HEK293T (cell line): ENCODE measurements around the gene DMD.

Source experiments
- CTCF ChIA-PET: fragments of 350-600 bp; formaldehyde crosslinking; extraction: SDS; loops from one replicate; lab custom pipeline; 2021; ENCODE audit warnings: antibody characterized with exemption, inconsistent platforms; lab: Yijun Ruan, JAX
- POLR2A ChIA-PET: fragments of 350-600 bp; formaldehyde crosslinking; extraction: SDS; loops from one replicate; lab custom pipeline; 2020; ENCODE audit warnings: antibody characterized with exemption, inconsistent platforms; lab: Yijun Ruan, JAX
- DNase-seq: peaks from one replicate; pipeline ENCODE4 v3.0.0; 2012; ENCODE audit warnings: mixed read lengths; ENCODE audit errors: extremely low spot score
- ARNT ChIP-seq: fragments of 450-650 bp; IDR thresholded peaks from 2 replicates; pipeline ENCODE4 v1.6.1; 2017; ENCODE audit warnings: mild to moderate bottlenecking
- BHLHE40 ChIP-seq: fragments of 450-650 bp; IDR thresholded peaks from 2 replicates; pipeline ENCODE4 v1.6.1; 2016; ENCODE audit warnings: mild to moderate bottlenecking, moderate library complexity, borderline replicate concordance
- CTBP1 ChIP-seq: fragments of 450-650 bp; IDR thresholded peaks from 2 replicates; pipeline ENCODE4 v1.6.1; 2016; ENCODE audit warnings: borderline replicate concordance
- ELF4 ChIP-seq: fragments of 450-650 bp; IDR thresholded peaks from 2 replicates; pipeline ENCODE4 v1.6.1; 2017; ENCODE audit warnings: antibody characterized with exemption
- FOXA1 ChIP-seq: fragments of 450-650 bp; IDR thresholded peaks from 2 replicates; pipeline ENCODE4 v1.6.1; 2016; ENCODE audit warnings: mild to moderate bottlenecking
- FOXK2 ChIP-seq: fragments of 450-650 bp; IDR thresholded peaks from 2 replicates; pipeline ENCODE4 v1.6.1; 2016; ENCODE audit warnings: mild to moderate bottlenecking
- FOXM1 ChIP-seq: fragments of 450-650 bp; IDR thresholded peaks from 2 replicates; pipeline ENCODE4 v1.6.1; 2017; ENCODE audit warnings: mild to moderate bottlenecking, borderline replicate concordance
- HDGF ChIP-seq: fragments of 450-650 bp; IDR thresholded peaks from 2 replicates; pipeline ENCODE4 v1.6.1; 2017; ENCODE audit warnings: antibody characterized with exemption, borderline replicate concordance
- L3MBTL2 ChIP-seq: fragments of 450-650 bp; conservative IDR thresholded peaks from 2 replicates; pipeline ENCODE4 v1.6.1; 2016; ENCODE audit warnings: mild to moderate bottlenecking
- LEF1 ChIP-seq: fragments of 450-650 bp; IDR thresholded peaks from 2 replicates; pipeline ENCODE4 v1.6.1; 2017; ENCODE audit warnings: mild to moderate bottlenecking, borderline replicate concordance
- NFRKB ChIP-seq: fragments of 450-650 bp; IDR thresholded peaks from 2 replicates; pipeline ENCODE4 v1.6.1; 2016; ENCODE audit warnings: mild to moderate bottlenecking, moderate library complexity
- SP1 ChIP-seq: fragments of 450-650 bp; IDR thresholded peaks from 2 replicates; pipeline ENCODE4 v1.6.1; 2017
- SUZ12 ChIP-seq: fragments of 450-650 bp; IDR thresholded peaks from 2 replicates; pipeline ENCODE4 v1.6.1; 2016; ENCODE audit warnings: mild to moderate bottlenecking
- TARDBP ChIP-seq: fragments of 450-650 bp; IDR thresholded peaks from 2 replicates; pipeline ENCODE4 v1.6.1; 2016
- ZNF384 ChIP-seq: fragments of 450-650 bp; IDR thresholded peaks from 2 replicates; pipeline ENCODE4 v1.6.1; 2016
- TF ChIP-seq, protein P1 (sequence below): fragments of 450-650 bp; IDR thresholded peaks from 2 replicates; pipeline ENCODE4 v1.6.1; 2016

The DMD gene

GRCh38 chrX:32010212-32010611 lies 1201.1 kb downstream of the DMD start:
- TF ChIP-seq TARDBP (no peak), BHLHE40 (no peak), FOXM1 (no peak), NFRKB (no peak), ELF4 (no peak), FOXK2 (no peak), L3MBTL2 (no peak), ARNT (no peak), SUZ12 (no peak), FOXA1 (no peak), HDGF (no peak), SP1 (no peak), CTBP1 (no peak), LEF1 (no peak), ZNF384 (no peak)
- TF ChIP-seq, protein P1, sequence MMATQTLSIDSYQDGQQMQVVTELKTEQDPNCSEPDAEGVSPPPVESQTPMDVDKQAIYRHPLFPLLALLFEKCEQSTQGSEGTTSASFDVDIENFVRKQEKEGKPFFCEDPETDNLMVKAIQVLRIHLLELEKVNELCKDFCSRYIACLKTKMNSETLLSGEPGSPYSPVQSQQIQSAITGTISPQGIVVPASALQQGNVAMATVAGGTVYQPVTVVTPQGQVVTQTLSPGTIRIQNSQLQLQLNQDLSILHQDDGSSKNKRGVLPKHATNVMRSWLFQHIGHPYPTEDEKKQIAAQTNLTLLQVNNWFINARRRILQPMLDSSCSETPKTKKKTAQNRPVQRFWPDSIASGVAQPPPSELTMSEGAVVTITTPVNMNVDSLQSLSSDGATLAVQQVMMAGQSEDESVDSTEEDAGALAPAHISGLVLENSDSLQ: no peak
- no peak for DNase-seq
- ChIA-PET POLR2A (no interaction called here), CTCF (no interaction called here)

DNA sequence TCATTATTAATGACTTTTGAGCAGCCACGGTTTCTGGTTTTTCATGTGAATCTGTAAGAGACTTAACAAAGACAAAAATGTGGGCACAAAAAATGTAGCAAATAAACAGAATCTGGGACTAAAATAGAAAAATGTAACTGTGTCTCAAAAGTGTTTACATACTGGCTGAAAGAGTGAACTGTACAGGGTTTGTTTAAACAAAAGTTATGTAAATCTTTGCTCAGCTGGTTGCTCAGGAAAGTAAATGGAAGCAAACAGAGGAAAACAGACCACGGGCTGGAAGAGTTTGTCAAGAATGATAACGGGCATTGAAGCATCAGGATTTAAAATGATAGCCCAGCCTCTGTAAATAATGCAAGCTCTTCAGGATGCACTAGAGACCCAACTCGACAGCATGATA lies 1217.7 kb downstream of the DMD start:
- POLR2A ChIA-PET: no interaction called here
- CTCF ChIA-PET: no interaction called here
- no peak for TF ChIP-seq NFRKB
- TF ChIP-seq SUZ12: no peak
- TF ChIP-seq, protein P1: no peak
- DNase-seq: no peak

- TF ChIP-seq SUZ12 (no peak), FOXA1 (no peak), FOXM1 (no peak), HDGF (no peak), TARDBP (no peak), BHLHE40 (no peak), L3MBTL2 (no peak), ZNF384 (no peak), SP1 (no peak), ELF4 (no peak), CTBP1 (no peak), LEF1 (no peak), FOXK2 (no peak), ARNT (no peak), NFRKB (no peak)
- TF ChIP-seq, protein P1: no peak
- DNase-seq: no peak
- ChIA-PET POLR2A (no interaction called here), CTCF (no interaction called here)
Observed at GRCh38 chrX:31988975-31989374, 1222.4 kb downstream of the DMD start.

DNA sequence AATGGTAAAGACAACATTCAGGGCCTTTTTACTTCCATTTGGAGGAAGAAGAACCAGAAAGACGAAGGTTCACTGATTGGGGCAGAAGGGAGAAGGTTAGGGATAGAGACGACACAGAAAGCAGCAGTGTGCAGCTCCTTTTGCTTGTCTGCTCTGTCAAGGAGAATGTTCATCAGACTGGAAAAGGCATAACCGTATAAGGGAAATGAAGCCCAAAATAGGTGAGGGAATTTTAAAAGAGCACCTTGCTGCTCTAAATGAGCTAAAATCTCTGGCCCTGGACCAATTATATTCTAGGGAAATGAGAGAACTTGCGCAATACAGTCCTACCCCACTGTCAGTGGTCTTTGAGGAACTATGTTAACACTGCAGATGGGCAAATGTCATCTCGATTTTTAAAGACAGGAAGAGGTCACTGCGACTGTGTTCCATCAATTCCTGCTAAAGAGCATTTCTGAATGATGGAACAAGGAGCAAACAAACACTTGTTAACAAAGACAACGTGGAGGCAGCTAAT lies 1229.7 kb downstream of the DMD start:
- ChIA-PET POLR2A (no interaction called here), CTCF (no interaction called here)
- no peak for DNase-seq
- no peak for TF ChIP-seq TARDBP

- ChIA-PET POLR2A (no interaction called here), CTCF (no interaction called here)
- DNase-seq: no peak
- no peak for TF ChIP-seq FOXA1
- no peak for TF ChIP-seq ELF4
- TF ChIP-seq, protein P1: no peak
- no peak for TF ChIP-seq TARDBP
- no peak for TF ChIP-seq CTBP1
- no peak for TF ChIP-seq HDGF
- TF ChIP-seq ZNF384: no peak
- no peak for TF ChIP-seq SUZ12
- TF ChIP-seq NFRKB: no peak
- no peak for TF ChIP-seq LEF1
- no peak for TF ChIP-seq FOXM1
- TF ChIP-seq BHLHE40: no peak
- no peak for TF ChIP-seq ARNT
- TF ChIP-seq FOXK2: no peak
- no peak for TF ChIP-seq SP1
- no peak for TF ChIP-seq L3MBTL2
Observed at GRCh38 chrX:31969714-31970113, 1241.6 kb downstream of the DMD start.

DNA sequence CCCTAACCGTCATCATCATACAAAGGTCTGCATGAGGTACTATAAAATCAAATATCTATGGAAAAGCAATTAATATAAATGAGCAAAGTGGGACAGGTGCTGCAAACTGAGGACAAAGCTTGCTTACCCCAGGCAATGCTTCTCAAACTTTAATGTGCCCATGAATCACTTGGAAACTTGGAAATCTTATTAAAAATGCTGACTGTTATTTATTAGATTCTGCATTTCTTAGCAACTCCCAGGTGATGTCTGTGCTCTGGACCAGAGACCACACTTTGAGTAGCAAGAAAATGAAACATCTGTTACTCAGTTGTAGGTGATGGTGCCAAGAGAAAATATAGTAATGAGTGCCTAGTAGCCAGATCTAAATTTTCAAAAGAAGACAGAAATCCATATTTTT lies 1249.1 kb downstream of the DMD start:
- TF ChIP-seq CTBP1 (no peak), L3MBTL2 (no peak), FOXM1 (no peak), HDGF (no peak), SP1 (no peak), BHLHE40 (no peak), FOXK2 (no peak), ELF4 (no peak)
- ChIA-PET POLR2A (no interaction called here), CTCF (no interaction called here)
- no peak for DNase-seq
